ENCODE measurements around the gene SPC25. TPM values are rescaled to one million over a fixed set of nuclear protein-coding genes. Genes with fewer than 3 reads are reported as not detected.

Gene SPC25
- total and polyA plus RNA-seq, 9 of the 15 experiments (the other 6 are each of a cell fraction or from before 2014, with no cell fraction given), result 44.8 to 100 (median 75.0) TPM

- POLR2A ChIA-PET, result interaction anchor here (0.5 kb wide), 1 partner anchor 36 kb away, joined by 3 read pairs; no protein-coding TSS in a partner anchor
- in situ Hi-C loops (cut with MboI), result no loop called here
- 54% methylated on average over 2 of the region's 2 CpGs for WGBS (ENCODE audit: insufficient coverage, low coverage, missing lambda C conversion rate)
Measured at GRCh38 chr2:168841445-168841844, 48.8 kb downstream of the SPC25 start.

More at GRCh38 chr2:168841445-168841844, 48.8 kb downstream of the SPC25 start:
- Histone ChIP-seq H3K4me3 (no peak overlapping the region), H3K4me1 (replicated peaks in 1 of 2; ENCODE audit: control insufficient read depth in 2 of 2, insufficient read depth in 2 of 2, low read length in 2 of 2) (no peaks in the 10 kb centered on the region; a peak in 1 of 5 replicates), H3K9ac (ENCODE audit: insufficient read depth in 1 of 2, low read depth in 2 of 2, low read length in 2 of 2) (no peak overlapping the region), H3K36me3 (ENCODE audit: control insufficient read depth, insufficient read depth, low read length) (peaks cover 36% of the 10 kb centered on the region), H3K27ac (ENCODE audit: extremely low read depth, low read depth, low read length) (no peak overlapping the region), H3K9me3 (replicated peaks; ENCODE audit: control insufficient read depth, insufficient read depth, low read depth, low read length) (no peaks in the 10 kb centered on the region), H3K79me2 (ENCODE audit: control insufficient read depth, insufficient read depth, low read length) (no peaks in the 10 kb centered on the region), H3K9me1 (ENCODE audit: control insufficient read depth, insufficient read depth, low read length) (no peaks in the 10 kb centered on the region), H3K27me3 (ENCODE audit: control insufficient read depth in 2 of 2, insufficient read depth in 2 of 2, low read length in 2 of 2) (no peaks in the 10 kb centered on the region), H3K4me2 (ENCODE audit: insufficient read depth, low read length) (no peak overlapping the region), H2AFZ (ENCODE audit: low read depth, low read length) (no peak overlapping the region), H4K20me1 (replicated peaks; ENCODE audit: control insufficient read depth, insufficient read depth, low read length) (no peaks in the 10 kb centered on the region)
- CTCF ChIA-PET (ENCODE audit: low intra/inter-chr PET ratio), result no interaction called here
- FAIRE-seq (no peak), ATAC-seq (no peak), DNase-seq (ENCODE audit: extremely low read depth in 1 of 4, low spot score in 3 of 4) (no peak)
- TF ChIP-seq ZNF668 (CRISPR knock-in tag; IDR thresholded peaks at IDR 0.05), result no peak
- no peak for TF ChIP-seq TFAP4 (CRISPR knock-in tag; IDR thresholded peaks at IDR 0.05; ENCODE audit: borderline replicate concordance)
- TF ChIP-seq NFYB (IDR thresholded peaks at IDR 0.05; ENCODE audit: extremely low read depth, insufficient read length), result no peak
- TF ChIP-seq FOXO4 (CRISPR knock-in tag; IDR thresholded peaks at IDR 0.05), result no peak
- TF ChIP-seq RNF219 (CRISPR knock-in tag; IDR thresholded peaks at IDR 0.05), result no peak
- TF ChIP-seq NFIX (CRISPR knock-in tag; IDR thresholded peaks at IDR 0.05; ENCODE audit: low read depth), result no peak
- no peak for TF ChIP-seq ELF2 (CRISPR knock-in tag; IDR thresholded peaks at IDR 0.05)
- no peak for TF ChIP-seq MAFK (IDR thresholded peaks at IDR 0.05; ENCODE audit: low read length)
- TF ChIP-seq TCF7 (IDR thresholded peaks at IDR 0.05; ENCODE audit: borderline replicate concordance), result no peak
- no peak for TF ChIP-seq PBX2 (CRISPR knock-in tag; IDR thresholded peaks at IDR 0.05; ENCODE audit: low read depth)
- TF ChIP-seq PBX2 (tag; conservative IDR thresholded peaks at IDR 0.05; ENCODE audit: low read depth), result no peak
- intact Hi-C loops (cut with micrococcal nuclease), result no loop called here
- BruUV-seq (replicated peaks), result no TSS peak

All from K562 (cell line).